GM21447 (cell line): ENCODE measurements around the gene EPN3.

ENCODE experiments used
- ATAC-seq: cut with Tn5 transposase; IDR thresholded peaks from one replicate; pipeline ENCODE4 v1.9.1; 2021; ENCODE audit not compliant: unreplicated experiment

The EPN3 gene

DNA sequence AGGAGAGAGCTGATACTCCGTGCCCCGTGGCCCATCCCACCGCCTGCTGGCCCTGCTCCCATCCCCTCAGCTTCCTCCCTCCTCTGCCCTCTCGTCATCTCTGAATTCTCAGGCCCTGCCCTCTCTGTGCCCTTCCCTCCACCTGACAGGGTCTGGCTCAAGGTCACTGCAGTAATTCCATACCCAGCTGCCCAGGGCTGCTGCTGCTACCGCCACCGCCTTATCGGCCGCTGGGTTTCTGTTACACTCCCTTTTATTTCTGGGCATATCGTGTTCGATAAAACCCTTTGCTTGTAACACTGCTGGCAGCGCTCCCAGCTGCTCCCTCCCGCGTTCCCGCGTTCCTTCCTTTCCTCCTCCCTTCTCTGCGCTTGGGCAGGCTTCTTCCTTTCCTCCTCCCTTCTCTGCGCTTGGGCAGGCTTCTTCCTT, 1.2 kb downstream of the EPN3 start:
- ATAC-seq = no peak

DNA sequence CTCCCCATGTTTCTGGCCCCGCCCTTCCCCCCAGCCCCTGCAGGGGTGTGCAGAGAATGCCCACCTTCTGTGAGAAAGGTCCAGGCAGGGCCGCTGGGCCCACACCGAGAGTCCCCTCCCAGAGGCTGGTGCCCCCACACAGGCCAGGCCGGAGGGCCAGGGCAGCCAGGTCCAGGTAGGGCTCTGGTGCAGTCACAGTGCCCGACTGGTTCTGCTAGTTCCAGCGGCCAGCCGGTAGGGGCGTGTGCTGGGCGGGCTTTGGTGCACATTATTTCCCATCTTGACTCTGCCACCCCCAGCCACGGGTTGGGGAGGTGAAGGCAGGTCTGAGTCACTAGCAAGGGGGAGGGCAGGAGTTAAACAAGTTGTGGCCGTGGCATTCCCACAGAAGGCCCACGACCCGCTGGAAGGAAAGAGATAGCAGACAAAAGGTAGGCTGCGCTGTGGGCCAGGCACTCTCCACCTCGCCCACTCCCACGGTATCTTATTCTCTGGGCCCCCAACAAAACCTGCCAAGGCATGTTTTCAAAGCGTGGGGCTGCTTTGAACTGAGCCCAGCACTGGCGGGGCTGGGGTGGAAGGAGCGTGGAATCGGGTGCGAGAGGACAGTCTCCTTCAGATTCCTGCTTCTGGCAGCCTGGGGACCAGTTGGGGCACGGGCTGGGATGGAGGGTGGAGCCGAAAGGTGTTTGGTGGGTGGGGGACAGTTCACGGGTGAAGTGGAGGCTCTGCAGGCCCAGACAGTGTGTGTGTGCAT, 1.9 kb downstream of the EPN3 start:
- no peak for ATAC-seq

- ATAC-seq = no peak
These were observed 2.4 kb downstream of the EPN3 start for GRCh38 chr17:50534979-50535326.

DNA sequence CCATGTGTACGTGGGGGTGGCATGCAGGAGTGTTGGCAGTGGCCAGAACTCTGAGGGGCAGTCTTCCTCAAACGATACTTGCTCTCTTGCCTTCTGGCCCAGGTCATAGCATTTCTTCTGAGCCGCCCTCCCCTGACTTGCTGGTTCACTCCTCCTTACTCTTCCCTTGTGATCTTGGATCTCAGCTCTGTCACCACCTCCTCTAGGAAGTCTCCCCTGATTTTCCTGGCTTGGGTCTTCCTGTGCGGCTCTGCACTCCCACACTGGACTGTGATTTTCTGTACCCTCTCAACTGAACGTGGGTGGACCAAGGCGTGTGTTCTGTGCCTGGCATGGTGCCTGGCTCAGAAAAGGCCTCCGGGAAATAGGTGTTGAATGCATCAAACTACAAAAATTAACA, 2.9 kb downstream of the EPN3 start:
- ATAC-seq = no peak

DNA sequence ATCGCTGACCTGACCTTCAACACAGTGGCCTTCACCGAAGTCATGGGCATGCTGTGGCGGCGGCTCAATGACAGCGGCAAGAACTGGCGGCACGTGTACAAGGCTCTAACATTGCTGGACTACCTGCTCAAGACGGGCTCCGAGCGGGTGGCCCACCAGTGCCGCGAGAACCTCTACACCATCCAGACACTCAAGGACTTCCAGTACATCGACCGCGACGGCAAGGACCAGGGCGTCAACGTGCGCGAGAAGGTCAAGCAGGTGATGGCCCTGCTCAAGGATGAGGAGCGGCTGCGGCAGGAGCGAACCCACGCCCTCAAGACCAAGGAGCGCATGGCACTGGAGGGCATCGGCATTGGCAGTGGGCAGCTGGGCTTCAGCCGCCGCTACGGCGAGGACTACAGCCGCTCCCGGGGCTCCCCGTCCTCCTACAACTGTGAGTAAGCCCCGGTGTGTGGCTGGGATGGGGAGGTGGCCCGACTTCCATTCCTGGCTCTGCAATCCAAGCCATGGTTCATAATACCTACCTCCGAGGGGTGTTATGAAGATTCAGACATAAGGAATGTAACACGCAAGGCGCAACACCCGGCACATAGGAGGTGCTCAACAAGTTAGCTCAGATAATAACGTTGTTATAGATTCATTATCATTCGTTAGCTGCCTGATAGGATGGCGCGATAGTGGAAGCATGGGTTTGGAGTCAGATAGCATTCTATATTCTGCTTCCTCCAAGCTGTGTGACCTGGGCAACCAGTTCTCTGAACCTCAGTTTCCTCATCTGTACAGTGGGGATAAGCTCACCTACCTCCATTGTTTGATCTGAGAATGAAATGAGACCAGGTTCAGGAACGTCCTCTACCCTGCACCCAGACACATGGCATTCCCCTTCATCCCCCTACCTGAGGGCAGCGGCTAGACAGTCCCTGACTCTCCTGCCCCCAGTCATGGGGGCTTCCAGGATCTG, 4.4 kb downstream of the EPN3 start:
- ATAC-seq = no peak

GRCh38 chr17:50537721-50538548, 5.4 kb downstream of the EPN3 start:
- no peak for ATAC-seq

- ATAC-seq = no peak
These were observed 6.2 kb downstream of the EPN3 start for GRCh38 chr17:50538549-50539410.

GRCh38 chr17:50539762-50540559, 7.4 kb downstream of the EPN3 start:
- no peak for ATAC-seq

DNA sequence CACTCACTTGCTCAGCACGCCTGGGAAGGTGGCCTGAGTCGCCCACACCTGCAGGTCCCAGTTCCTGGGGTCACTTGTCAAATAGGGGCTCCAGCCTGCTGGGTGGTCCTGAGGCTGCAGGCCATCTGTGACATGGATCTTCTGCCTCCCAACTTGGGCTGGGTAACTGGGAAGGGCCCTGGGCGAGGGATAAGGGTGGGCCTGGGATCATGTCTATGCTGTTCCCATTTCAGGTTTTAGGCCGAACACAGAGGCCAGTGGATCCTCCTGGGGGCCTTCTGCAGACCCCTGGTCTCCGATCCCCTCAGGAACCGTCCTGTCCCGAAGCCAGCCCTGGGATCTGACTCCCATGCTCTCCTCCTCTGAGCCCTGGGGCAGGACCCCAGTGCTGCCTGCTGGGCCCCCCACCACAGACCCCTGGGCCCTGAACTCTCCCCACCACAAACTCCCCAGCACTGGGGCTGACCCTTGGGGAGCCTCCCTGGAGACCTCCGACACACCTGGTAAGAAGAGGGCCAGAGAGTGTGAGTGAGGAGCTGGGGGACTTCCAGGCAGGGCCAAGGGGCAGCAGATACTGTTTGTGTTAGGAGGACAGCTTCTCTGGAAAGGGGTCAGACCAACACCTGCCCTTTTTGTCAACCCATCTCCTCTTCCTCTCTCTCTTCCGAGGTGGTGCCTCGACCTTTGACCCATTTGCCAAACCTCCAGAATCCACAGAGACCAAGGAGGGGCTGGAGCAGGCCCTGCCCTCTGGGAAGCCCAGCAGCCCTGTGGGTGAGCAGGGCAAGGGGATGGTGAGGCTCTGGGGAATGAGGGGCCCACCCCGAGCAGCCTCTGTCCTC, 8.2 kb downstream of the EPN3 start:
- no peak for ATAC-seq

- ATAC-seq = peak; percentile 4
These were observed 8.8 kb downstream of the EPN3 start for GRCh38 chr17:50541402-50541715.

- peak; percentile 72 for ATAC-seq
These were observed 9.5 kb downstream of the EPN3 start for GRCh38 chr17:50541716-50542688.

DNA sequence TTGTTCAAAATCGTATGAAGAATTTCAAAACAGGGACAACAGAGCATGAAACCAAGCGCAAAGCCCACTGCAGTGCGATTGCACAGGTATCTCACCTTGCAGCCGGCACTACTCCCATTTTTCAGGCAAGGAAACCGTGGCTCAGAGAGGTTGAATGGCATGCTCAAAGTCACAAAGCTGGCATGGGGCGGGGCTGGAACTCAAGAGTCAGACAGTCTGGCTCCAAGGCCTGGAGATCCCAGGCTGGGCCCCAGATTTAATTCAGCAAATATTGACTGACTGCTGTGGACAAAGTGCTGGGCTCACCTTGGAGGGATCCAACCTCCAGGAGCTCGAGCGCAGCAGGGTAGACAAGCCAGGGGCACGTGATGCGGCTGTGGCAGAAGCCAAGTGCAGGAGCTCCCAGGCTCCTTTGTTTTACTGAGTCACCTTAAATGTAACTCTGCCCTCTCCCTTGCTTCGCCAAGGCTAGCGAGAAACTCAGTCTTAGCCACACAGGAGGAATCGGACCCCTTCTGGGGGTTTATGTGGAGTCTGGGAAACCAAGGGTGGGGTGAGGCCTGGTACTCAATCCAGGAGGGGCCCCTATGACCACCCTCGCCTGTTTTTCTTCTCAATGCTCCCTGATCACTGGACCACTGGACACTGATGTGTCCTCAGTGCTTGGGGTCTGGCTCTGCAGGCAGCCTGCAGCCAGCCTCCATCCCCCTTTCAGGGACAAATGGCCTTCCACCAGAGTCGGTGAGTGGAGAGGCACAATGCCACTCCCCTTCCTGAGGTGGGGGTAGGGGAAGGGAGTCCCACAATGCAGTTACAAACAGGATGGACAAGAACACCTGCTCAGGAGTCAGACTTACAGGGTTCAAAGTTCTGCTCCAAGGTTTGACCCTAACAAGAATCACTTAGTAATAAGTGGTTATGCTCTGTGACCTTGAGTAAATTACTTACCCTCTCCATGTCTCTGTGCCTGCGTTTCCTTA, 10.6 kb downstream of the EPN3 start:
- ATAC-seq = no peak

DNA sequence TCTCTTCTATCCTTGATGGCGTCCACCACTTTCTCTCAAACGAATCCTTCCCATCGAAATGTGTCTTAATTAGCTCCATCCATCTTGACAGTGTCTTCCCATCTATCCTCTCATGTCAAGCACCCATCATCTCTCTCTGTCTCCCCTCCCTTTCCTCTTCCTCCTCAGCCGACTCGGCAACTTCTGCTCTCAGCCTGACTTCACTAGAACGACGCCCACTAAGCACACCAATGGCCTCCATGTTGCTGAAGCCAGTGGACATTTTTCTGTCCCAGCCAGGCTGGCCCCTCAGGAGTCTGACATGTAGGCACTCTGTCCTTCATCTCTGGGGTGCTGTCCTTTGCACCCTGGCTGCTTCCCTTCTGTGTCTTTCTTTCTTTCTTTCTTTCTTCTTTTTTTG, 12.0 kb downstream of the EPN3 start:
- ATAC-seq = no peak

DNA sequence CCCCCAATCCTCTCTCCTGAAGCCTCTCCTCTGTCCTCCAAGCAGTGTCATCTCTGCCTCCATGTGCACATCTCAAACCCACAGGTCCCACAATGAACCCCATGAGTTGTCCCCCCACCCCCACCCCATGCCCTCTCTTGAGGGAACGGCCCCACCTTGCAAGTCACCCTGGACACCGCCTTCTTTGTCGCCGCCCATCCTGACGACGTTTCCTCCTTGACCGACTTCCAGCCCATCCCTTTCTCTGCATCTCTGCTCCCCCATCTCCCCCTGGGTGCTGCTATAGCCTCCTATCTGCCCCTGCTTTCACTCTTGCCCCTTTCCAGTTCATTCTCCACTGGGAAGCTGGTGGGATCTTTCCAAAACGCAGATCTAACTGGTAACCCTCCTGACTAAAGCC, 12.8 kb downstream of the EPN3 start:
- no peak for ATAC-seq

- no peak for ATAC-seq
These were observed 14.1 kb downstream of the EPN3 start for GRCh38 chr17:50546701-50547034.

DNA sequence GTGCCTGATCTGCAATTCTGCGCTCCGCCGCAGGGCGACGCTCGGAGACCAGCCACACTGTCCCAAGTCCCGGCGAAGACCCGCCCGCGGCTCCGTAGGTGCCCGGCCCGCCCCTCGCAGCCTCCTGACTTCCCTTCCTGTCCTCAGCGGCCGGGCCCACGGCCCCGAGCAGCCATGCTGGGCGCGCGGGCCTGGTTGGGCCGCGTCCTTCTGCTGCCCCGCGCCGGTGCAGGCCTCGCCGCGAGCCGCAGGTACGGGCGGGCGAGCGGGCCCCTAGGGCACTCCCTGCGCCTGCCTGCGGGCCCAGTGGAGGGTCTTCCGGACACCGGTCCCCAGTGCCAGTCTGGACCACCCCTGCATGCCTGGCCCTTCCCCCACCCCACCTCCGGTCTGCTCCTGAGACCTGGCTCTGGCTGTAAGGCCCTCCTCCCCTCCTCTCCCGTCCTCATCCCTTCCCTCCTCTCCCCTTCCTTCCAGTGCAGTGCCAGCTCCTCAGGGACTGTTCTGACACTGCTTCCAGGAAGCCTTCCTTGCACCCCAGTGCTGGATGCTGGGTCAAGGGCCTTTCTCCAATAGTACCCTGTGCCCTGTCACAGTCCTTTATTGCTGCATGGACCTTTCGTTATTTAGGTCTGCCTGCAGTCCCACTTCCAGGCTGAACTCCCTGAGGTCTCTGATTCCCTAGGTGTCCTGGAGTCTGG, 14.7 kb downstream of the EPN3 start, which contains the start of gene SPATA20:
Gene SPATA20, plus strand, starts transcription at position 140 of the 701 bp plus-strand sequence. Its CDS starts 35 bp downstream, at position 175.
- peak; percentile 74 for ATAC-seq
